GM18505 (cell line): ENCODE measurements around the gene DET1.
"Not testable (repeated sequence)": the region's sequence is repeated elsewhere in the genome, so short reads cannot be mapped to it uniquely, and the experiment has no call there.

Experiments used
- ATAC-seq: cut with Tn5 transposase; IDR thresholded peaks from one replicate; pipeline ENCODE4 v1.9.1; 2021; ENCODE audit not compliant: unreplicated experiment
- POLR2A ChIP-seq: IDR thresholded peaks from 4 replicates; pipeline ENCODE4 v1.6.1; 2011; ENCODE audit warnings: borderline replicate concordance; ENCODE audit not compliant: insufficient read depth, insufficient read length; ENCODE audit errors: extremely low read depth

Gene DET1

GRCh38 chr15:88543065-88543776, 3.3 kb downstream of the DET1 start:
- ATAC-seq = no peak
- TF ChIP-seq POLR2A = no peak

GRCh38 chr15:88542342-88542733, 4.1 kb downstream of the DET1 start:
- ATAC-seq = no peak
- no peak for TF ChIP-seq POLR2A

GRCh38 chr15:88541709-88542341, 4.7 kb downstream of the DET1 start:
- no peak for TF ChIP-seq POLR2A
- ATAC-seq = no peak

GRCh38 chr15:88541111-88541510, 5.4 kb downstream of the DET1 start:
- not testable (repeated sequence) for ATAC-seq

- not testable (repeated sequence) for ATAC-seq
These were observed 6.1 kb downstream of the DET1 start for GRCh38 chr15:88540350-88540749.

GRCh38 chr15:88539441-88539840, 7.0 kb downstream of the DET1 start:
- no peak for TF ChIP-seq POLR2A
- ATAC-seq = no peak

- TF ChIP-seq POLR2A = no peak
- no peak for ATAC-seq
These were observed 7.5 kb downstream of the DET1 start for GRCh38 chr15:88538972-88539371.

- no peak for ATAC-seq
These were observed 8.7 kb downstream of the DET1 start for GRCh38 chr15:88537591-88538317.

GRCh38 chr15:88535607-88536313, 10.7 kb downstream of the DET1 start:
- ATAC-seq = no peak
- TF ChIP-seq POLR2A = no peak

More at GRCh38 chr15:88537591-88538317, 8.7 kb downstream of the DET1 start:
- no peak for TF ChIP-seq POLR2A

GRCh38 chr15:88535100-88535499, 11.4 kb downstream of the DET1 start:
- no peak for ATAC-seq
- TF ChIP-seq POLR2A = no peak

- no peak for ATAC-seq
- TF ChIP-seq POLR2A = no peak
These were observed 13.1 kb downstream of the DET1 start for GRCh38 chr15:88533376-88533775.

- no peak for TF ChIP-seq POLR2A
- no peak for ATAC-seq
These were observed 17.4 kb downstream of the DET1 start for GRCh38 chr15:88529021-88529630.

- no peak for ATAC-seq
- no peak for TF ChIP-seq POLR2A
These were observed 20.1 kb downstream of the DET1 start for GRCh38 chr15:88526247-88526879.

GRCh38 chr15:88525418-88525817, 21.1 kb downstream of the DET1 start:
- no peak for TF ChIP-seq POLR2A
- no peak for ATAC-seq

- ATAC-seq = not testable (repeated sequence)
These were observed 22.4 kb downstream of the DET1 start for GRCh38 chr15:88524094-88524493.
